Neural progenitor cell (in vitro differentiated cells): ENCODE measurements around the gene TMPRSS6.

Source experiments
- CTCF ChIP-seq: fragments of 200-600 bp; sonication (generic); IDR thresholded peaks from 2 replicates; pipeline ENCODE4 v1.5.1; 2017; ENCODE audit warnings: antibody characterized with exemption, mild to moderate bottlenecking
- EZH2 ChIP-seq: fragments of 200-600 bp; sonication (generic); IDR thresholded peaks from 2 replicates; pipeline ENCODE4 v1.6.1; 2017; ENCODE audit warnings: antibody characterized with exemption, mild to moderate bottlenecking, moderate library complexity
- EZH2phosphoT487 ChIP-seq: fragments of 200-600 bp; sonication (generic); IDR thresholded peaks from 2 replicates; pipeline ENCODE4 v1.6.1; 2017; ENCODE audit warnings: antibody characterized with exemption

GRCh38 chr22:37156686-37157435 lies 47.3 kb upstream of the TMPRSS6 start:
- no peak for TF ChIP-seq CTCF
- no peak for TF ChIP-seq EZH2
- TF ChIP-seq EZH2phosphoT487: no peak
